OCI-LY7 (cell line): ENCODE measurements around the gene GRID1. TPM values are rescaled to one million over a fixed set of nuclear protein-coding genes. Genes with fewer than 3 reads are reported as not detected.

Source experiments
- BruUV-seq: library from RNA; stranded (reverse); fragments of 400-500 nt; replicated peaks from 2 replicates; lab custom pipeline; 2021; lab: Mats Ljungman, UMichigan
- CTCF ChIA-PET: fragments of 300-600 bp; sonication (Branson Sonifier 250); formaldehyde crosslinking; loops from one replicate; lab custom pipeline; 2022; ENCODE audit warnings: antibody characterized with exemption; ENCODE audit not compliant: unreplicated experiment; lab: Charles Lee
- POLR2A ChIA-PET: fragments of 300-600 bp; sonication (Branson Sonifier 250); formaldehyde crosslinking; loops from one replicate; lab custom pipeline; 2022; ENCODE audit warnings: antibody characterized with exemption; lab: Charles Lee
- DNase-seq: peaks from one replicate; pipeline ENCODE4 v3.0.0-alpha.2; 2015; ENCODE audit warnings: low spot score
- H2AFZ ChIP-seq: fragments of 200-600 bp; sonication (generic), shearing (Covaris generic); 2 replicates; pipeline ENCODE4 v1.6.1; 2014; ENCODE audit warnings: mild to moderate bottlenecking, antibody characterized with exemption, low read length, moderate library complexity
- H3K27ac ChIP-seq: fragments of 200-600 bp; sonication (generic); 2 replicates; pipeline ENCODE4 v1.5.1; 2014; ENCODE audit warnings: mixed run types, low read depth, mild to moderate bottlenecking, moderate library complexity, low read length, inconsistent platforms; ENCODE audit not compliant: poor library complexity, severe bottlenecking
- H3K36me3 ChIP-seq: fragments of 200-600 bp; sonication (generic); 2 replicates; pipeline ENCODE4 v1.6.1; 2014; ENCODE audit warnings: mild to moderate bottlenecking, antibody characterized with exemption, low read length, moderate library complexity, mixed read lengths; ENCODE audit not compliant: insufficient read depth
- H3K4me1 ChIP-seq: fragments of 200-600 bp; sonication (generic); 2 replicates; pipeline ENCODE4 v1.5.1; 2014; ENCODE audit warnings: mild to moderate bottlenecking, low read length; ENCODE audit not compliant: insufficient read depth, poor library complexity, severe bottlenecking
- H3K4me2 ChIP-seq: fragments of 200-600 bp; sonication (generic); 2 replicates; pipeline ENCODE4 v1.6.1; 2014; ENCODE audit warnings: mild to moderate bottlenecking, low read length
- H3K4me3 ChIP-seq: fragments of 200-600 bp; sonication (generic); 2 replicates; pipeline ENCODE4 v1.5.1; 2014; ENCODE audit warnings: mild to moderate bottlenecking, low read depth, low read length; ENCODE audit not compliant: poor library complexity, severe bottlenecking
- H3K79me2 ChIP-seq: fragments of 200-600 bp; sonication (generic); 2 replicates; pipeline ENCODE4 v1.6.1; 2016; ENCODE audit warnings: low read depth, mild to moderate bottlenecking, low read length, moderate library complexity, mixed read lengths; ENCODE audit not compliant: insufficient read depth
- H3K9me2 ChIP-seq: fragments of 200-600 bp; sonication (generic); 2 replicates; pipeline ENCODE4 v1.6.1; 2016; ENCODE audit warnings: mild to moderate bottlenecking, low read length, mixed read lengths; ENCODE audit not compliant: insufficient read depth
- H3K9me3 ChIP-seq: fragments of 200-600 bp; sonication (generic); 2 replicates; pipeline ENCODE4 v1.6.1; 2014; ENCODE audit warnings: mild to moderate bottlenecking, mixed run types, low read length, mixed read lengths
- H4K20me1 ChIP-seq: fragments of 200-600 bp; sonication (generic); 2 replicates; pipeline ENCODE4 v1.6.1; 2014; ENCODE audit warnings: mild to moderate bottlenecking, antibody characterized with exemption, low read length, moderate library complexity, mixed read lengths; ENCODE audit not compliant: insufficient read depth
- CTCF ChIP-seq: fragments of 200-600 bp; sonication (generic); conservative IDR thresholded peaks from 2 replicates; pipeline ENCODE4 v1.5.1; 2014; ENCODE audit warnings: mild to moderate bottlenecking, antibody characterized with exemption, low read length, moderate library complexity, mixed read lengths
- EZH2phosphoT487 ChIP-seq: fragments of 200-600 bp; sonication (generic); IDR thresholded peaks from 2 replicates; pipeline ENCODE4 v1.6.1; 2018; ENCODE audit warnings: low read depth, borderline replicate concordance, mild to moderate bottlenecking, mixed run types, antibody characterized with exemption, low read length, moderate library complexity, mixed read lengths
- intact Hi-C: fragments of 100-400 bp; cut with micrococcal nuclease; formaldehyde crosslinking; loops from one replicate; pipeline ENCODE4 v1.10.0; 2022; ENCODE audit not compliant: unreplicated experiment
- total RNA-seq, 2 experiments: library from RNA; depleted of rRNA in 1 of 2; stranded (reverse); fragments of >200 nt in 1 of 2; shearing (Covaris generic) in 1 of 2; gene quantifications; 2 replicates each; pipeline ENCODE4 v1.2.3, GENCODE V29; 2014 to 2022

The GRID1 gene
- total RNA-seq, 2 experiments from 2014 or later, result 1.6 to 3.7 TPM

- no peaks in the 10 kb centered on the region for H3K36me3 ChIP-seq
- H2AFZ ChIP-seq, result no peak overlapping the region
- H3K4me2 ChIP-seq, result no peak overlapping the region
- no peak for TF ChIP-seq CTCF
- no peak for TF ChIP-seq EZH2phosphoT487
- H3K79me2 ChIP-seq, result no peaks in the 10 kb centered on the region
- intact Hi-C loops, result no loop called here
- ChIA-PET POLR2A (interaction anchor here (0.5 to 1.0 kb wide), 3 partner anchors 10 to 169 kb away, joined by 3 to 5 read pairs (median 3); no protein-coding TSS in a partner anchor), CTCF (no interaction called here)
- no peaks in the 10 kb centered on the region for H3K9me2 ChIP-seq
- H3K4me3 ChIP-seq, result no peak overlapping the region
- no peak for DNase-seq
- no peaks in the 10 kb centered on the region for H3K4me1 ChIP-seq
- BruUV-seq, result no TSS peak
- H3K27ac ChIP-seq, result no peak overlapping the region
- no peaks in the 10 kb centered on the region for H4K20me1 ChIP-seq
- no peaks in the 10 kb centered on the region for H3K9me3 ChIP-seq
These were observed 701.5 kb downstream of the GRID1 start for GRCh38 chr10:85665078-85665477.

- Histone ChIP-seq H3K4me2 (no peak overlapping the region), H3K4me3 (no peak overlapping the region), H3K9me2 (no peaks in the 10 kb centered on the region), H3K79me2 (no peaks in the 10 kb centered on the region), H3K27ac (no peak overlapping the region), H2AFZ (no peak overlapping the region), H3K4me1 (no peaks in the 10 kb centered on the region), H4K20me1 (no peaks in the 10 kb centered on the region), H3K9me3 (no peaks in the 10 kb centered on the region), H3K36me3 (no peaks in the 10 kb centered on the region)
- TF ChIP-seq CTCF (no peak), EZH2phosphoT487 (no peak)
- POLR2A ChIA-PET, result interaction anchor here (0.7 kb wide), 1 partner anchor 190 kb away, joined by 3 read pairs; no protein-coding TSS in a partner anchor
- CTCF ChIA-PET, result no interaction called here
- DNase-seq, result no peak
- intact Hi-C loops, result no loop called here
- BruUV-seq, result no TSS peak
These were observed 705.5 kb downstream of the GRID1 start for GRCh38 chr10:85661123-85661522.

GRCh38 chr10:85659331-85659730, 707.3 kb downstream of the GRID1 start:
- Histone ChIP-seq H2AFZ (no peak overlapping the region), H3K4me2 (no peak overlapping the region), H3K27ac (no peak overlapping the region), H3K9me3 (no peaks in the 10 kb centered on the region), H3K4me1 (no peaks in the 10 kb centered on the region), H3K4me3 (no peak overlapping the region), H4K20me1 (no peaks in the 10 kb centered on the region), H3K79me2 (no peaks in the 10 kb centered on the region), H3K36me3 (no peaks in the 10 kb centered on the region), H3K9me2 (no peaks in the 10 kb centered on the region)
- BruUV-seq, result no TSS peak
- intact Hi-C loops, result no loop called here
- TF ChIP-seq CTCF (no peak), EZH2phosphoT487 (no peak)
- POLR2A ChIA-PET, result no interaction called here
- CTCF ChIA-PET, result no interaction called here
- no peak for DNase-seq
